ENCODE data around the gene CTNND2. TPM values are rescaled to one million over a fixed set of nuclear protein-coding genes. Genes with fewer than 3 reads are reported as not detected.

Gene CTNND2
- polyA plus RNA-seq, 1 experiment, result not detected

- DNase-seq (ENCODE audit: low read depth, low spot score), result no peak
- TF ChIP-seq, protein P1, sequence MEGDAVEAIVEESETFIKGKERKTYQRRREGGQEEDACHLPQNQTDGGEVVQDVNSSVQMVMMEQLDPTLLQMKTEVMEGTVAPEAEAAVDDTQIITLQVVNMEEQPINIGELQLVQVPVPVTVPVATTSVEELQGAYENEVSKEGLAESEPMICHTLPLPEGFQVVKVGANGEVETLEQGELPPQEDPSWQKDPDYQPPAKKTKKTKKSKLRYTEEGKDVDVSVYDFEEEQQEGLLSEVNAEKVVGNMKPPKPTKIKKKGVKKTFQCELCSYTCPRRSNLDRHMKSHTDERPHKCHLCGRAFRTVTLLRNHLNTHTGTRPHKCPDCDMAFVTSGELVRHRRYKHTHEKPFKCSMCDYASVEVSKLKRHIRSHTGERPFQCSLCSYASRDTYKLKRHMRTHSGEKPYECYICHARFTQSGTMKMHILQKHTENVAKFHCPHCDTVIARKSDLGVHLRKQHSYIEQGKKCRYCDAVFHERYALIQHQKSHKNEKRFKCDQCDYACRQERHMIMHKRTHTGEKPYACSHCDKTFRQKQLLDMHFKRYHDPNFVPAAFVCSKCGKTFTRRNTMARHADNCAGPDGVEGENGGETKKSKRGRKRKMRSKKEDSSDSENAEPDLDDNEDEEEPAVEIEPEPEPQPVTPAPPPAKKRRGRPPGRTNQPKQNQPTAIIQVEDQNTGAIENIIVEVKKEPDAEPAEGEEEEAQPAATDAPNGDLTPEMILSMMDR (IDR thresholded peaks at IDR 0.05; ENCODE audit: low read depth, low read length), result no peak
- CTCF ChIA-PET, result no interaction called here
- Histone ChIP-seq H3K27ac (ENCODE audit: low read depth, low read length) (no peak overlapping the region), H3K4me3 (ENCODE audit: low read depth, low read length) (no peak overlapping the region), H3K27me3 (ENCODE audit: control insufficient read depth, insufficient read depth, low read length) (no peaks in the 10 kb centered on the region), H3K9me3 (ENCODE audit: control insufficient read depth, insufficient read depth, low read length) (peaks cover 15% of the 10 kb centered on the region)
- POLR2A ChIA-PET, result no interaction called here
Measured at GRCh38 chr5:11509793-11510192, 394.5 kb downstream of the CTNND2 start.

DNA sequence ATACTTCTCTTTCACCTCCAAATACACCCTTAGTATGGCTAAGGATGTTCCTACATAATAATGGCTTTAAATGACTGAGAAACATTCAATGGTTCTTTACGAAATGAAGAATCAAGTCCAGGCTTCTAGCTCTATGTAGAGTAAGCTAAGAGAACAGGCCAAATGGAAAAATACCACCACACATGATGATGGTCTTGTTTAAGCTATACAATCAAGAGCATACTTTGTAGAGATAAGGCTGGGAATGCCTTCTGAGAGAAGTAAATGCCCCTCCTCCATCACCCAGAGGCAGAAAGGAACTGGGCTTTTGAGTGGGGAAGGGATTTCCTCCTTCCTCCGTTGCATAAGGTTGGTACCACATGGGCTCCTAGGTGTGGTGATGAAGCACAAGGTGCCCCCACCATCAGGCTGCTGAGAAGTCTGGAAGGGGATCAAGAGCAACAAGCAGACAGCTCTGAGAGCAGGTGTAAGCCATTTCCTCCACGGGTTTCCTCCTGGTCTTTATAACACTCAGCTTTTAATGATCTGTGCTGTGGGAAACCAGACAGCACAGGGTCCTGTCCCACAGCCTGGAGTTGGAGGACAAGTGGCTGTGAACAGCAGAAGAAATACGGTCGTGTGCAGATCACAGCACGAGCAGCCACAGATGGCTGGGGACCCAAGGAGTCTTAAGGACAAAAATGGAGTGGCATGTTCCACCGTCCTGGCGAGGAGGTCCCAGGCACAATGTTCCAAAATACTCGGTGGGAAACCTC, 396.9 kb downstream of the CTNND2 start:
- TF ChIP-seq, protein P1 (IDR thresholded peaks at IDR 0.05; ENCODE audit: low read depth, low read length), result no peak
- ChIA-PET POLR2A (no interaction called here), CTCF (no interaction called here)

GRCh38 chr5:11504886-11505193, 399.4 kb downstream of the CTNND2 start:
- no peak for DNase-seq (ENCODE audit: low read depth, low spot score)
- Histone ChIP-seq H3K27me3 (ENCODE audit: control insufficient read depth, insufficient read depth, low read length) (no peaks in the 10 kb centered on the region), H3K4me3 (ENCODE audit: low read depth, low read length) (no peak overlapping the region), H3K9me3 (ENCODE audit: control insufficient read depth, insufficient read depth, low read length) (peaks cover 19% of the 10 kb centered on the region), H3K27ac (ENCODE audit: low read depth, low read length) (no peak overlapping the region)
- CTCF ChIA-PET, result no interaction called here
- POLR2A ChIA-PET, result no interaction called here
- TF ChIP-seq, protein P1 (IDR thresholded peaks at IDR 0.05; ENCODE audit: low read depth, low read length), result no peak

More for the DNA sequence above, 396.9 kb downstream of the CTNND2 start:
- DNase-seq (ENCODE audit: low read depth, low spot score), result no peak
- H3K9me3 ChIP-seq (ENCODE audit: control insufficient read depth, insufficient read depth, low read length), result peaks cover 19% of the 10 kb centered on the region
- H3K27me3 ChIP-seq (ENCODE audit: control insufficient read depth, insufficient read depth, low read length), result no peaks in the 10 kb centered on the region
- H3K27ac ChIP-seq (ENCODE audit: low read depth, low read length), result no peak overlapping the region
- no peak overlapping the region for H3K4me3 ChIP-seq (ENCODE audit: low read depth, low read length)

- peaks cover 19% of the 10 kb centered on the region for H3K9me3 ChIP-seq (ENCODE audit: control insufficient read depth, insufficient read depth, low read length)
- CTCF ChIA-PET, result no interaction called here
- H3K27me3 ChIP-seq (ENCODE audit: control insufficient read depth, insufficient read depth, low read length), result no peaks in the 10 kb centered on the region
- no peak for DNase-seq (ENCODE audit: low read depth, low spot score)
- TF ChIP-seq, protein P1 (IDR thresholded peaks at IDR 0.05; ENCODE audit: low read depth, low read length), result no peak
- H3K27ac ChIP-seq (ENCODE audit: low read depth, low read length), result no peak overlapping the region
- POLR2A ChIA-PET, result no interaction called here
- no peak overlapping the region for H3K4me3 ChIP-seq (ENCODE audit: low read depth, low read length)
Measured at GRCh38 chr5:11504065-11504885, 400.0 kb downstream of the CTNND2 start.

DNA sequence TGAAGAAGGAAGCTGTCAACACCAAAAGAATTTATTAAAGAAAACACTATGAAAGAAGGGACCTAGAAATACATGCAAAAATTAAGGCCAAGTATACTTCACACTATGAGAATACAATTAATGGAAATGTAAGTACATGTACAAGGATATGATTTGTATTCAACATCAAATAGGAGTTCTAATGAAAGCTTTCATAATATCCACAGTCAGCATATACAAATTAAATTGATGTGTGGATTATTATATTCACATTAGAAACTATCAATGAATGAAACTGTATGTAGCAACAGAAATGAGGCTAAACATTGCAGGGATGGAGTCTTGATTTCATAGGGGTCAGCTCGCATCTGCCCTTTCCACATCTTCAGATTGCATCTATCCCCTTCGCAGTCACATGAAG, 401.5 kb downstream of the CTNND2 start:
- no peak overlapping the region for H3K27ac ChIP-seq (ENCODE audit: low read depth, low read length)
- TF ChIP-seq, protein P1 (IDR thresholded peaks at IDR 0.05; ENCODE audit: low read depth, low read length), result no peak
- no peak overlapping the region for H3K4me3 ChIP-seq (ENCODE audit: low read depth, low read length)
- POLR2A ChIA-PET, result no interaction called here
- no peak for DNase-seq (ENCODE audit: low read depth, low spot score)
- no peaks in the 10 kb centered on the region for H3K27me3 ChIP-seq (ENCODE audit: control insufficient read depth, insufficient read depth, low read length)
- CTCF ChIA-PET, result no interaction called here
- peaks cover 19% of the 10 kb centered on the region for H3K9me3 ChIP-seq (ENCODE audit: control insufficient read depth, insufficient read depth, low read length)
